HG03196 (cell line): ENCODE measurements around the gene ARL14EPL.
"Not testable (repeated sequence)": the region's sequence is repeated elsewhere in the genome, so short reads cannot be mapped to it uniquely, and the experiment has no call there.

Source experiments
- ATAC-seq: cut with Tn5 transposase; IDR thresholded peaks from one replicate; pipeline ENCODE4 v1.9.1; 2021; ENCODE audit not compliant: unreplicated experiment

ARL14EPL gene

GRCh38 chr5:116046261-116046660 lies 14.0 kb downstream of the ARL14EPL start:
- ATAC-seq, result no peak

DNA sequence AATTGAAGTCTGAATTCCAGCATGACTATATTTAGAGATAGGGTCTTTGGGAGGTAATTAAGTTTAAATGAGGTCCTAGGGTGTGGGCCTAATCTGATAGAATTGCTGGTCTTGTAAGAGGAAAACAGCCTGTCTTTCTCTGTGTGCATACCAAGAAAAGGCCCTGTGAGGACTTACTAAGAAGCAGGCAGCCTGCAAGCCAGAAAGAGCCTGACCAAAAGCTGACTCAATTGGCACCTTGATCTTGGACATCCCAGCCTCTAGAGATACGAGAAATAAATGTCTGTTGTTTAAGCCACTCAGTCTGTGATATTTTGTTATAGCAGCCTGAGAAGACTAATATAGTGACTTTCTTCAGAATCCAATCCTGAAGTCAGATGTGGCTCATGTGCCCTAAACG lies 14.6 kb downstream of the ARL14EPL start:
- no peak for ATAC-seq

- ATAC-seq, result no peak
Observed at GRCh38 chr5:116058346-116058936, 26.2 kb downstream of the ARL14EPL start.

DNA sequence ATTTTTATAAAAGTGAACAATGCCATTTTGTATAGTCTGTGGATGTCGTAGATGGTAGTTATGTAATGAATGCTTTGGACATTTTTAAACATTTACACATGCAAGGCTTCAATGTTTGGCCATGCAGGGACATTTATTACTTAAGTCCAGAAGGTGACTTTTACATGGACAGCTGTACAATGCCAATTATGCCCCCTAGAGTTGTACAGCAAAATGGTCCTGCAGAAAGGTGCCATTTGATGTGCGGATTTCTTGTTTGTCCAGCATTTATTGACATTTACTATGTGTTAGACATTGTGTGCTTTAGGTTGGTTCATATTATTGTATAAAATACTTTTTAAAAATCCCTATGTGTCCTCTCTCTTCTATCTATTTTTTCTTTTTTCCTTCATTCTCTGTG lies 30.1 kb downstream of the ARL14EPL start:
- no peak for ATAC-seq

DNA sequence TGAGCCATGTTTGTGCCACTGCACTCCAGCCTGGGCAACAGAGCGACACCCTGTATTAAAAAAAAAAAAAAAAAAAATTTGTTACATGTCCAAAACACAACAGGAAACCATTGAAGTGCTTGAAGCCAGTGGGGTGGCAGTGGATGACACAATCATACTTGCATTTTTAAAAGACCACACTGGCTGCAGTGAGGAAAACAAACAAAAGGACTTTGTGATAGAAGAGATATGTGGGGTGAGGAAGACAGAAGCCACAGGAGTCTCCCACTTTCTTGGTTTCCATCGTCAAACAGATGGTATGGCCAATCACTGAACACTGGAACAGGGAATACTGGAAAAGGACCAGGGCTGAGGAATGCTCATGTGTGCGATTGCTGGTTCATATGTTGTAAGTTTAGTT lies 31.7 kb downstream of the ARL14EPL start:
- no peak for ATAC-seq

- ATAC-seq, result no peak
Observed at GRCh38 chr5:116068028-116068632, 35.9 kb downstream of the ARL14EPL start.

- ATAC-seq, result no peak
Observed at GRCh38 chr5:116071211-116071610, 38.9 kb downstream of the ARL14EPL start.

- no peak for ATAC-seq
Observed at GRCh38 chr5:116075191-116075831, 43.0 kb downstream of the ARL14EPL start.

DNA sequence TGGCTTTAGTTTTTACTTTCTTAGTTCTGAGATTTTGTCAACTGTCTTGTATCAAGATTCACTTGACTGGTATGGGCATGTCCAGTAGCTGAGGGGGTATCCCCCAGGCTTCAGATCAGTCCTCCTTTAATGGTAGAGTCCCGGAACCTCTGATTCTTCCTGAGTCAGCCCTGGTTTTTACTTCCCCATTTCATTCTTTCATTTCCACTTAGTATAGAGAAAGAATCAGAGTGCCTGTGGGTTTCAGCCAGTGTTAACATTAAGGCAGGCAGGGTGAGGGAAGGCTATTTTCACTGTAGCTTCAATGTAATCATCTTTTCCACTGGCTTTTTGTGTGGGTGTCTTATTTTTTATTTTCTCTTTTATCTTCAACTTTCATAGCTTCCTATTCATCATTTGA lies 44.2 kb downstream of the ARL14EPL start:
- ATAC-seq, result peak; percentile 99

- ATAC-seq, result no peak
Observed at GRCh38 chr5:116078199-116078598, 45.9 kb downstream of the ARL14EPL start.

DNA sequence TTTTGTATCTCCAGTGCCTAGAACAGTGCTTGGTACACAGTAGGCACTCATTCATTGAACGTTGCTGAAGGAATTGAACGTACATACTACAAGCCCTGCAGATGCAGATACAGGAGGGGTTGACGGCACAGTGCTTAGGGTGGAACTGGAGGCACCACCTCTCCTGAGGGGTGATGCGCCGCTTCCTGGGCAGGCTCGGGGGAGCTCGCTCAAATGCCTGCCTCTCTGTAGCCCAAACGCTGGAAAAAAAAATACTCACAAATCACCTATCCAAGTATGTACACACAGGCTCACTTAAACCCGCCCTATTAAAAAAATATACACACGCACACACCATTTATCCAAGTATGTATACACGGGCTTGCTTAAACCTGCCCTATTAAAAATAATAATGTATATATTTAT lies 52.0 kb downstream of the ARL14EPL start:
- peak; percentile 43 for ATAC-seq

DNA sequence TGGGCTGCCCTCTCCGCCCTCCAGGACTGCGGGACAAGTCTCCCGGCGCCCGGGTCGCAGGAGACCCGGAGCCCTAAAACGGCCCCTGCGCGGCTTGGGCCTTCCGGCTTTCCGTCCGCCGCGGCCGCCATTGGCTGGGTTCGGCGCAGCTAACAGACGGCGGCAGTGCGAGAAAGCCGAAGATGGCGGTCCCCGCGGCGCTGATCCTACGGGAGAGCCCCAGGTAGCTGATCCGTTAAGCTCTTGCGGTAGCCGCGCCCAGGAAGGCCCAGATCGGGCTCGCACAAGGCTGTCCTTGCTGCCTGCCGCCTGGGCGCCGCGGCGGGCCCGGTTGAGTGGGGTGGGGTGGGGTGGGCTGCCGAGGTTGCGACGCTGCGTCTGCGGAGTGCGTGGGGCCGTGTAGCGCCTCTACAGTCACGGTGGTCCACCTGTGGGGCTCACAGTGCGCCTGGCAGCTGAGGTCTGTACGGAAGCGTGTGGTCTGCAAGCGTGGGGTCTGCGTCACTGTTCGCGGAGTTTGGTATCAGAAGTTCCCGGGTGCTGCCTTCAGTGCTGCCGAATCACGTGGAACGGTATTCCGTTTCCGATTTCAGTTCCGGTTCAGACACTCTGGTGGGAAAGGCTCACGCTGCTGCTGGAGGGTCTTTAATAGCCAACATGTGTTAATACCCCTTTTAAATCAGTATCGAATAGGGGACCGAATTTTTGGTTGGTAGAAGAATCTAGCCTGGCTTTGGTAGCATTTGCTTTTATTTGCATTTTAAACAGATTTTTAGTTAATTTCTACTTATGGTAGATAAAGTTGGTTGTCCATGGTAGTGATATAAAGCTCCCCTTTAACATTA lies 52.8 kb downstream of the ARL14EPL start, which contains the start of gene COMMD10:
Gene COMMD10 (plus strand): TSS at position 155 of the 845 bp plus-strand sequence.
- peak; percentile 93 for ATAC-seq

GRCh38 chr5:116086309-116086708 lies 54.0 kb downstream of the ARL14EPL start:
- ATAC-seq, result not testable (repeated sequence)

GRCh38 chr5:116088062-116088461 lies 55.8 kb downstream of the ARL14EPL start:
- ATAC-seq, result no peak

DNA sequence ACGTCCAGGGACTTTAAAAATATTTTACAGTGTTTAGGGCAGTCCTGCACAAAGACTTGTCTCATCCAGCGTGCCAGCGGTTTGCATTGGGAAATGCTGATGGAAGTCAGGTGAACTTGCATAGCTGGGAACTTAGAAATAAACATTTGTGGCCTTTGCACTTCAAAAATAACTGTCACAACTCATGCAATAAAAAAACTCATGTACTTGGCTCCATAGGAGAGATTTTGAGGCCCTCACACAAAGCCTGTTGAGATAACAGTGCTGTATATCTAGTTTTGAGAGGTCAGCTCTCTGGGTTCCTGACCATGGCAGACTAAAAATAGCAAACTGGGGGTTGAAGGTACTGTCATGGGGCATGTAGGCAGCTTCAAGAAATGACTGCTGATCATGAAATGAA lies 58.0 kb downstream of the ARL14EPL start:
- no peak for ATAC-seq

DNA sequence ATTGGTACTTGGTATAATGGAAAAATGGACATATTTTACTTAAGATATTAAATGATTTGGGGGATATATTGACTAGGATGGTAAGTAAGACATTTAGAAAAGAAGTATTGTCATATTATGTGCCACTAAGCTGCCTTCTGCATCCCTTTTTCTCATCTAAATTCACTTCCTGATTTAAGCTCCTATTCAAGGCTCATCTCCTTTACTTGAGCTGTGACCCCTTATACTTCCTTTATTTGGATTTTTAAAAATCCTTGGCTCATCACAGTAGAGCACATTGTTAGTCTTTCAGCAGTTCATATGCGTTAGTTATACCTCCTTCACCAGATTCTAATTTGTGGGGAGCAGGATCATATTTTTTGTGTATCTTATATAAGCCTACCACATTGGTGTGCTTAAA lies 59.1 kb downstream of the ARL14EPL start:
- no peak for ATAC-seq

DNA sequence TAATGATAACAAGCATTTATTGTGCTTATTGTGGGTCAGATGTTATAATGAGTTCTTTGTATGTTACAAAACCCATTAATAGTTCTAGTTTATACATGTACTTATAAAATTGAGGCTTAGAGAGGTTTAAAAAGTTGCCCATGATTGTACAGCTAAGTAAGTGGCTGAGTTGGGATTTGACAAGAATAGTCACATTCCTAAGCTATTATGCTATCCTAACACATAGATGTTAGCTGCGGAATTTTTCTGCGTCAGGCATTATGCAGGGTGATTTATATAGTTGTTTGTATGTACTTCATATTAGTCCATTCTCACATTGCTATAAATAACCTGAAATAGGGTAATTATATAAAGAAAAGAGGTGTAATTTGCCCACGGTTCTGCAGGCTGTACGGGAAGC lies 65.0 kb downstream of the ARL14EPL start:
- no peak for ATAC-seq

GRCh38 chr5:116098998-116099397 lies 66.7 kb downstream of the ARL14EPL start:
- ATAC-seq, result no peak

GRCh38 chr5:116104941-116105340 lies 72.7 kb downstream of the ARL14EPL start:
- not testable (repeated sequence) for ATAC-seq
